HG03342 (cell line): Measurements from ENCODE around the gene NUDT14.

ENCODE experiments used
- ATAC-seq: cut with Tn5 transposase; IDR thresholded peaks from one replicate; pipeline ENCODE4 v1.9.1; 2021; ENCODE audit warnings: mild to moderate bottlenecking, moderate library complexity; ENCODE audit not compliant: unreplicated experiment

NUDT14 gene

GRCh38 chr14:105138021-105138541, 43.0 kb downstream of the NUDT14 start:
- ATAC-seq: no peak

GRCh38 chr14:105137481-105138020, 43.6 kb downstream of the NUDT14 start:
- ATAC-seq: no peak

GRCh38 chr14:105136401-105137322, 44.5 kb downstream of the NUDT14 start:
- ATAC-seq: no peak

GRCh38 chr14:105135700-105136395, 45.3 kb downstream of the NUDT14 start:
- no peak for ATAC-seq

- ATAC-seq: no peak
These were observed 48.0 kb downstream of the NUDT14 start for GRCh38 chr14:105132921-105133654.

DNA sequence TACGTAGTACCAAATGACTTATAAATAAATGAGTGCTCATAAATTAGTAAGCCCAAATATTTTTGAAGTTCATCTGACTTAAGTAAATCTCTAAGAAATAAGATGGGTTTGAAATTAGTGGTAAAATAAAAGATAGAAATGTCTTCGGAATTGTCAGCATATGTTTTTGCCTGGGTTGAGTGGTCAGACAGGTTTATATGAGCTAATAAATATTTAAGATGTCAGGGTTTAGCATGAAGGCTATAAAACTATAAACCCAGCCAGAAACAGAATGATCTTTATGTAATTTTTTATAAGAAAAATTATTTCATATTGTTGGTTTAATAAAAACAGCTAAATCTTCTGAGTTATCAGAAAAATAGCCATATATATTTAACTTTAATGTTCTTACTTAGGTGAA, 49.9 kb downstream of the NUDT14 start:
- no peak for ATAC-seq

DNA sequence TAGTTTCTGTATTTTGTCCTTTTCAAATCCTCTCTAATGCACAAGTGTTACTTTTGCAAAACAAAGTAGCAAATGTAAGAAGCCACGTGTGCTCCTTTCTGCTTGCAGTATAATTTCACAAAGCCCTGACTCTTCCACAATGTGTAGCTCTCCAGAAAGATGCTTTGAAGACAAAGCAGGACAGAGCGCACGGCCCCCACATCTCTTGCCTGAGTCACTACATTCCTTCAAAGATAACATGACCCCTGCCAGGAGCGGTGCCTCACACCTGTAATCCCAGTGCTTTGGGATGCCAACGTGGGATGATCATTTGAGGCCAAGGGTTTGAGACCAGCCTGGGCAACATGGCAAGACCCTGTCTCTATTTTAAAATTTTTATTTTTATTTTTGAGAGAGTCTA, 53.1 kb downstream of the NUDT14 start:
- ATAC-seq: no peak

DNA sequence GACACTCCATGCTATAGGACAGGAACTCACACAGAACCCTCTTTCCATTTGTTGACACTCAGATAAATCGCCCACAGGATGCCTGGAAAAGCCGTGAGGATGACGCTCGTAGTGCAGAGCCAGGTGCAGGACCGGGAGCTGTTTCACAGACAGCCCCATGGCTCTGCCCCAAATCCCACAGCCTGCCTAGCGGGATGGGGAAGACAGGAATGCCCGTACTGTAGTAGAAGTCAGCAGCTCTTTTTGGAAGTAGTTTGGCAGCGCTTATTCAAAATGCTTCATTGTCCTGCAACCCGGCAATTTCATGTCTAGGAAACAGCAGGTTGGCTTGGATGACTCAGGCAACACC, 54.2 kb downstream of the NUDT14 start:
- no peak for ATAC-seq

DNA sequence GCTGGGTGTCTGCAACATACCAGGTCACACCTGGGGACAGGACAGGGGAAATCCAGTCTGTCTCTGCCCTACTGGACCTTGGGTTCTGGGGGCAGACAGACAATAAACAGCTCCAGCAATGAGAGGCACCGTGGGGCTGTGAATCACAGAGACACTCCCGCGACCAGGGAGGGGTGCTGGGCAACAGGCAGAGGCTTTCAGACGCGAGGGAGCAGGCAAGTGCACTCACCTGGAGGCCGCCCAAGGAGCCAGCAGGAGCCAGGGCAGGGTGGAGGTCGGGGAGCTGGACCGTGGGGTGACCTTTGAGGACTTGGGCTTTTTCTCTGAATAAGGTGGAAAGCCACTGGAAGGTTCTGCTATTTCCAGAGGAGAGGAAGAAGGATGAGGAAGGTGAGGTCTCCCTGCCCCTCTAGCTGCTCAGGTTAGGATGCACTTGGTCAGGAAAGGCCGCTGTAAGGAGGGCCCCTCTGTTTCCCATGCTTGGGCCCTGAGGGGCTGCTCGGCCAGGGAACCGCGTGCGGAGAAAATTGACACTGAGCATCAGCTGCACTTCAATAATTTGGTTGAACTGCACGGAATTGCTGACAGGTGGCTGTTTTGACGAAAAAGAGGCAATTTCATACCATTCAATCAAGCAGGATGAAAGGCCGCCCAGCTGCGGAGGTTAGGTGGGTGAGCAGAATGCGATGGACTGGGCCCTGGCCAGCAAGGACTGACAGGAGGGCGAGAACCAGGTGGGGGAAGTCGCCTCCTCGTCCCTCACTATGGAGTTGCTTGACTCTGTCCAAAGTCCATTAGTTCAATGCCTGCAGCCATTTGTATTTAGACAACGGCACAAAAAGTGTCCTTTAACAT, 54.8 kb downstream of the NUDT14 start:
- no peak for ATAC-seq

DNA sequence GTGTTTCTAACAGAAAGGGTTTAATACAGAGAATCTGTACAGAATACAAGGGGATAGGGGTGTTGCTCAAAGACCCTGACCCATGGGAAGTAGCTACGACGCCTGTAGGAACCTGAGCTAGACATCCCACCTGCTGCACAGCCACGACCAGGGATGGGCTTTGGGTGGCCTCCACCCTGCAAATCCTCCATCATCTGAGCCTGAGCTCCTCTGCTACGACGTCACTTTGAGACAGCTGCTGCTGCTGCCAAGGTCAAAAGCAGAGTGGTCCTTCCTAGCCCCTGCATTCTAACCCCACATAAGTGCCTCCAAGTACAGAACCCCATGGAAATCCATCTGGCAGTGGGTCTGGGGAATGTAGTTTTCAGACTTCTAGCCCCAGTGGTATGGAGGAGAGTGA, 56.3 kb downstream of the NUDT14 start:
- no peak for ATAC-seq

GRCh38 chr14:105123981-105124765, 56.9 kb downstream of the NUDT14 start:
- no peak for ATAC-seq

DNA sequence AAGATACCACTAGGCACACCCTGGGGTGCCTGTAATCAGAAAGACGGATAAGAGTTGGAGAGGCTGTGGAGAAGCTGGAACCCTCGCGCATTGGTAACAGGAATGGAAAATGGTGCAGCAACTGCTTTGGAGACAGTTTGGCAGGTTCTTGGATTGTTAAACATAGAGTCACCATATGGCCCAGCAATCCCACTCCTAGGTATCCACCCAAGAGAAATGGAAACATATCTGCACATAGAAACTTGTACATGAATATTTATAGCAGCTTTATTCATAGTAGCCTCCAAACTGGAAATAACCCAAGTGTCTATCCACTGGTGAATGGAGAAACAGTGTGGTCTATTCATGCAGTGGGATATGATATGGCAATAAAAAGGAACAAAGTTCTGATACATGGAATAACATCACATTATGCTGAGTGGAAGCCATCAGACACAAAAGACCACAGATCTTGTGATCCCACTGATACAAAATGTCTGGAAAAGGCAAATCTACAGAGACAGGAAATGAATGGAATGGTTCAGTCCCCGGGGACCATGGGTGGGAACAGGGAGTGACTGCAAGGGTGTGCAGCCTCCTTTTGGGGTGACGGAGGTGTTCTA, 57.9 kb downstream of the NUDT14 start:
- no peak for ATAC-seq
